GM21786 (cell line): ENCODE data around the gene HS6ST1.
A peak's percentile ranks its signal among the peaks of the same experiment; 100 is the strongest.

ENCODE experiments used
- ATAC-seq: cut with Tn5 transposase; IDR thresholded peaks from one replicate; pipeline ENCODE4 v1.9.1; 2021; ENCODE audit not compliant: unreplicated experiment

The HS6ST1 gene

GRCh38 chr2:128318776-128319464 lies at the start of gene HS6ST1:
TSS of gene HS6ST1 (minus strand) at chr2:128318868. CDS start at chr2:128318563, 305 bp downstream.
- peak; percentile 54 for ATAC-seq

- no peak for ATAC-seq
Observed at GRCh38 chr2:128367601-128368359, 49.1 kb upstream of the HS6ST1 start.

- ATAC-seq: no peak
Observed at GRCh38 chr2:128366713-128367511, 48.2 kb upstream of the HS6ST1 start.

- no peak for ATAC-seq
Observed at GRCh38 chr2:128365217-128365905, 46.7 kb upstream of the HS6ST1 start.

- ATAC-seq: no peak
Observed at GRCh38 chr2:128364441-128364911, 45.8 kb upstream of the HS6ST1 start.

GRCh38 chr2:128363934-128364361 lies 45.3 kb upstream of the HS6ST1 start:
- ATAC-seq: no peak

GRCh38 chr2:128362889-128363228 lies 44.2 kb upstream of the HS6ST1 start:
- no peak for ATAC-seq

GRCh38 chr2:128362176-128362888 lies 43.7 kb upstream of the HS6ST1 start:
- ATAC-seq: no peak

GRCh38 chr2:128361376-128362131 lies 42.9 kb upstream of the HS6ST1 start:
- ATAC-seq: no peak

- no peak for ATAC-seq
Observed at GRCh38 chr2:128360711-128361110, 42.0 kb upstream of the HS6ST1 start.

- no peak for ATAC-seq
Observed at GRCh38 chr2:128359841-128360240, 41.2 kb upstream of the HS6ST1 start.

GRCh38 chr2:128358941-128359731 lies 40.5 kb upstream of the HS6ST1 start:
- ATAC-seq: no peak

GRCh38 chr2:128357506-128358370 lies 39.1 kb upstream of the HS6ST1 start:
- ATAC-seq: no peak

- no peak for ATAC-seq
Observed at GRCh38 chr2:128356127-128356526, 37.5 kb upstream of the HS6ST1 start.

GRCh38 chr2:128354726-128355470 lies 36.2 kb upstream of the HS6ST1 start:
- no peak for ATAC-seq

GRCh38 chr2:128354161-128354560 lies 35.5 kb upstream of the HS6ST1 start:
- no peak for ATAC-seq

- ATAC-seq: no peak
Observed at GRCh38 chr2:128350736-128351135, 32.1 kb upstream of the HS6ST1 start.
